ENCODE results near the gene AMOTL1. TPM values are rescaled to one million over a fixed set of nuclear protein-coding genes. Genes with fewer than 3 reads are reported as not detected.

The AMOTL1 gene
- polyA plus RNA-seq, 3 donors, result 39.9 to 47.8 (median 45.4) TPM

DNA sequence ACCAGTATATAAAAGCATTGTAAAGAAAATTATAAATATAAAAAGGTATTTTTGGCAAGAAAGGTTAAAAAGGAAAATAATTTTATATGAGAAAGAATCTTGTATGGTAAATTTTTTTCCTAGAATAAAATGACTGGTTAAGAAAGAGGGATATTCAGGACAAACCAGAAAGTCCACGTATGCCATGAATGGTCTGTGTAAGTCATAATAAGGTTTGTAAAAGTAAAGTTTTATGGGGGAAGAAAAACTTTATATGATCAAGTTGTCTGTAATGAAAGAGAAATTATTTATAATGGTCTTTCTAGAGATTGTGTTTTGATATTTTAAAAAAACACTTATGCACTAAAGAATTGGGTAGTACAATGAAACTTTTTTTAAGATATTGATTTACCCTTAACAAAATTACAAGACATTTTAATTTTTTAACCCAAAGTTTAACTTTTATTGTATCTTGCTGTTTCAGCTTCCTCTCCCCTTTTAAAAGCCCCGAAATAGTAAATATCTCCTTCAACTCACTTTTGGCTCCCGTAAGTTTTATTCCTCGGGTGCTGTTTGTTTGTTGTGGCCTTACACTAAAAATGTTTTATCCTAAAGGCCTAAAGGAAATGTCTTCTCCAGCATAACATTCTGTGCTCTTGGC is 47.7 kb downstream of the AMOTL1 start:
- no peak for DNase-seq

DNA sequence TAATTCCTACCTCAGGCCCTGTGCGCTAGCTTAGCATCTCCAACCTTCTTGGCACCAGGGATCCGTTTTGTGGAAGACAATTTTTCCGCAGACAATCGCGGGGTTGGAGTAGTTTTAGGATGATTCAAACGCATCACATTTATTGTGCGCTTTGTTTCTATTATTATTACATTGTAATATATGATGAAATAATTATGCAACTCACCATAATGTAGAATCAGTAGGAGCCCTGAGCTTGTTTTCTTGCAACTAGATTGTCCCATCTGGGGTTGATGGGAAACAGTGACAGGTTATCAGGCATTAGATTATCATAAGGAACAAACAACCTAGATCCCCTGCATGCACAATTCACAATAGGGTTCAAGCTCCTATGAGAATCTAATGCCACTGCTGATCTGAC is 52.3 kb downstream of the AMOTL1 start:
- DNase-seq, result no peak

DNA sequence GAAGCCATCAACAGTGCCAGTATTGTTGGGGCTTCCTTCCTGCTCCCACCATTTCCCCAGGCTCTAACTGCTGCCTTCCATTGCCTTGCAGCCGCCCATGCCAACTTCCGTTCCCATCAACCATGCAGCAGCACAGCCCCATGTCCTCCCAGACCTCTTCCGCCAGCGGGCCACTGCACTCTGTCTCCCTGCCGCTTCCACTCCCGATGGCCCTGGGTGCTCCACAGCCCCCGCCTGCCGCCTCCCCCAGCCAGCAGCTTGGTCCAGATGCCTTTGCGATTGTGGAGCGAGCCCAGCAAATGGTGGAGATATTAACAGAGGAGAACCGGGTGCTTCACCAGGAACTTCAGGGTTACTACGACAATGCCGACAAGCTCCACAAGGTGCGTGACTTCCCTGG is 53.3 kb downstream of the AMOTL1 start:
- no peak for DNase-seq

DNA sequence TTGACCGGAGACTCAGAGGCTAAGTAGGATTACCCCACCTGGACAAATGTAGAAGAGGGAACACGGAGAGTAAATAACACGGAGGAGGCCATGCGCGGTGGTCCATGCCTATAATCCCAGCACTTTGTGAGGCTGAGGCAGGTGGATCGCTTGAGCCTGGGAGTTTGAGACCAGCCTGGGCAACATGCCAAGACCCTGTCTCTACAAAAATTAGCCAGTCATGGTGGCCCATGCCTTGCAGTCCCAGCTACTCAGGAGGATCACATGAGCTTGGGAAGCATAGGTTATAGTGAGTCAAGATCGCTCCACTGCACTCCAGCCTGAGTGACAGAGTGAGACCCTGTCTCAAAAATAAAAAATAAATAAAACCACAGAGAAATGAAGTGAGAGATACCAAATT is 53.9 kb downstream of the AMOTL1 start:
- DNase-seq, result no peak

DNA sequence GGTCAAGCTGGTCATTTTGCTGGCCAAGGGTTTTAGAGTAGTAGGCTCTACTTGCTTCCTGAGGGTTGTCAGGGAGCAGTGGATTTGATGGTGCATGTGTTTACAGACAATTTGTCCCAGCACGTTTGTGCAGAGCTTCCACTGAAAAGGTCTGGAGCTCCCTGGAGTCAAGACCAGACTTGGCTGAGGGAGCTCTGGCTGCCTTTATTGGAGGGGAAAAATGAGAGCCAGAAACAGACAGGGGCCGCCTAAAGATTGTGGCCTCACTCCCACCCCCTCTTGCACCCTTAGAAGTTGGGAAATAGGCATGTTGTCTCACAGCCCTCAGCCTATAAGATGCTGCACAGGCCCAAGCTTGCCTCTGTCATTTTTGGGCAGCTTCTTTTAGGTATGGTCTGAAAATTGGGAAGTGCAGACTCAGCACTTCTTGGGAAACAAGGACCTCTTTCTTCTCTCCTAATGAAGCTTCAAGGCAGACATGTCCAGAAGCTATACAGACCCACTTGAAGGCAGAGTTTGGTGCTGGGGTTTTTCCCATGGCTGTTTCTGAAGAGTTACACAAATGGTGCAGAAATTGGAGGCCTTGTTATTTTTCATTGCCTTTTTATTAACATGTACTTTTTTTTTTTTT is 55.1 kb downstream of the AMOTL1 start:
- no peak for DNase-seq

DNA sequence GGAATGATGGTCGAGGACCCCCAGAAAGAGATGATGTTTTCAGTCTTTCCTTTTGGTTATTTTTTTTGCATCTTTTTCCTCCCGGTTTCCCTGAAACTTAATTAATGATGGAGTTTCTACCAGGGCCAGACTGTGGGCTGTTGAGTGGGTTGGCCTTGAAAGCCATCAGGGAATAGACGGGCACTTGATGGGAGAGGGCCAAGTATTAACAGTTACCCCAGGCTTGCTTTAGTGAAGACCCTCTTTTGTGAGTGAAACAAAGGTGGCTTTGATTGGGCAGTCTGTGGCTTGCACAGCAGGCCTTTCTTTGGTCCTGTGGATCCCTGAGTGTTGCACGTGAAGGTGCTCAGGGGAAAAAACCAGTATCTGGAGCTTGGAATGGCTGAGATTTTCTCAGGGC is 56.9 kb downstream of the AMOTL1 start:
- DNase-seq, result no peak

DNA sequence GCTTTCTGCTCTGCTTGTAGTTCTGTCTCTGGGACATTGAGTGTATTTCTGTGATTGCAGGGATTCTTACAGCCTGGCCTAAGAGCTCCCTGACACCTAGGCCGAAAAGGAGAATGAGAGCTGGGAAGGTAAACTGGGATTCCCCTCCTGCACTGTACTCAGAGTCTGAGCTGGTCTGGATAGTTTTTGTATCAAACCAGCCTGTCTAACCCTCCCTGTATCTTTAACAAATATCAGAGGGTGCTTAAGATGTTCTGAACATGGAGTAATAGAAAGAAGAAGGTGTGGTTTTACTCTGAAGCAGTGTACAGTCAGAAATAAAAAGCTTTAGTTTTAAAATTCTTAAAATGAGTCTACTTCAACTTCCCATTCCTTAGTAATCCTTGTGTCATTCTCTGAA is 57.3 kb downstream of the AMOTL1 start:
- no peak for DNase-seq

DNA sequence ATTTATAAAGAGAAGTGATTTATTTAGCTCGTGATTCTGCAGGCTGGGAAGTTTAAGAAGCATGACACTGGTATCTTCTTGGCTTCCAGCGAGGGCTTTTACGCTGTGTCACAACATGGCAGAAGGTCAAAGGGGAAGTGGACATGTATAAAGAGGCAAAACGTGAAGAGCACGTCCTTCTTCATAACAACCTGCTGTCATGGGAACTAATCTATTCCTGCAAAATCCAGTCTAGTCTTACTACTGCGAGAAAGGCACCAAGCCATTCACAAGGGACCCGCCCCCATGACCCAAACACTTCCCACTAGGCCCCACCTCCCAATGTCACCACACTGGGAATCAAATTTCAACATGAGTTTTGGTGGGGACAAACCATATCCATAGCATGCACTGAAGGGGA is 58.3 kb downstream of the AMOTL1 start:
- no peak for DNase-seq

DNA sequence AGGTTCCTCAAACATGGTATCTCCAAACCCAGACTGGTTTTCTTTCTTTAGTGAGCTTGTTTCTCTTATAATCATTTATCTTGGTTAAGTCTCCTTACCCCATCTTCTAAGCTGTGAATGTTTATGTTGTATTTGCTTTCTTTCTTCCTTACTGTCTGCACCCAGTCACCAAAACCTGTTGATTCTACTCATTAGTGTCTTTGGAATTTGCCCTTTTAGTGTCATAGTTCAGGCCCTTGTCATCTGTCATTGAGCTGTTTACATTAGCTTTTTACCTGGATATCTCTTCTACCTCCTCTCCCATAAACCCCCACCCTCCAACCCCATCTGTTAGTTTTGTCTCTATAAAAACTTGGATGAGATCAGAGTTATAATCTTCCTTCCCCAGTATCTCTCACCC is 59.9 kb downstream of the AMOTL1 start:
- DNase-seq, result no peak

DNA sequence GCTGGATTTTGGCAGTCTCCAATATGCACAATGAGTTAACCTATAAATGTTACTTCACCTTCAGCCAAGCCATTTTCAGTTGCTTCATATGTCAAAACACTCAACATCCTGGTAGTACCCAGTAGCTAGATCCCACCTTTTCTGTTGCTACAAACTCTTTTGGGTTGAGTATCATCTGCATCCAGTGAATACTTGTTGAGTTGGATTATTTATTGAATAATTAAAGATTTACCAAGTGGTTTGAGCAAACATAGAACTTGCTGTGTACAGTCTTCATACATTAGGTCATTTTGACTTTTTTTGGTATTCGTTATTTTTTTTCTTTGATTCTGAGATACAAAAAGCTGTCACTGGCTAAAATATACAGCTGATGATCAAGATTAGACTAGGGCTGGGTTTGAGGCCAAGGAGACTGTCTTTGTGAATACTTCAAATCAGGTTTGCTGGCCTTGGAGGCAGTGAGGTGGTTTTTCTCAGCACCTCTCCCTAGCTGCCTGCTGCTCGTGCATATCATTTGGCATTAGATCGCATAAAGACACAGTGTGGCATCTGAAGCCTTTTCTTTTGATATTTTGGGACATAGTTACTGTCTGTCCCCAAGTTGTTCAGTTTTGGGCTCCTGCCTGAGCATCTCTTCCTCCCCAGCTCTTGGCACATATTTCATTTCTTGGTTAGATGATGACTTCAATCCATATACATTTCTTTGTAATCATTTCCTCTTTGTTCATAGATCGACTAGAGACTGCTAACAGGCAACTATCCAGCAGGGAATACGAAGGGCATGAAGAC is 62.8 kb downstream of the AMOTL1 start:
- DNase-seq, result no peak

DNA sequence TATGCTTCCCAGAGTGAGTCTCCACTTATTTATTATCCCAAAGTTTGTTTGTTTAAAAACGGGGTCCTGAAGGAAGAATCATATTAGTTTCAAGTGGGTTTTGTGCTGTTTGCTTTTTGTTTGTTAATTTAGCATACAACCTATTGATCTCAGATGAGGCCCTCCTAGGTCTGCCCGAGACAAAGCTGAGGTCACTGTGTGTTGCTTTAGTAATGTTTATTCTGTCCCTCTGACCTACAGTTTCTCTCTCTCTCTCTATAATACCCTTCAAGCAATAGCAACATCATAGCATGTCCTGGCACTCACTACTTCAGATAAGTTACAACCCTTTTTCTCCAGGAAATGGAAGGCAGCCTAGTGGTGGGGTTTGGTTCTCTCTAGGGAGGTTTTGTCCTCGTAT is 63.4 kb downstream of the AMOTL1 start:
- no peak for DNase-seq

DNA sequence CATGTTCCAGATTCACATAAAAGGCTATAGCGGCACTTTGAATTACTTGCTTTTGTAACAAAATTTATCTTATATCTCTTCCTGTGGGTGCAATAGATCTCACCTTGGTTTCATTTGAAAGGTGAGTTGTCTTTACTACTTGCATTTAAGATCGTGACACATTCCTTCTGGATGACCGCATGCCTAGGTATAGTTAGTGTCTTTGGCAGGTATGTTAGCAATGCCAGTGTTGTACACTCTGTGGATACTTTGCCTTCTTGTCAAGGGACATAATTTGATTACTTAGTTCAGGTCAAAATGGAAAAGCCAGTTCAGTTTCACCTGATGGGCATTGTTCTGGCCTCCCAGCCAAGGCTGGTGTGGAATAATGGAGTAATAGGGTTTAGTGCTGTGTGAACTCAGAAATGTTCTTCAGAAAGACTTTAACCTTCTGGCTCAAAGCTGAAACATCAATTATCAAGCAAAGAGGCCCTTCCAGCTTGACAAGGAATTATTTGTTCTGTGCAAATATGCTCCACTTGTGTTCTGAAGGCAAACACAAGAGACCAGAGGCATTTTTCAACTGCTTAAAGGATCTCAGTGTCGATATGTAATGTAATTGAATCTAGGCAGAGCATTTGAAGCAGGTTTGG is 64.6 kb downstream of the AMOTL1 start:
- no peak for DNase-seq

DNA sequence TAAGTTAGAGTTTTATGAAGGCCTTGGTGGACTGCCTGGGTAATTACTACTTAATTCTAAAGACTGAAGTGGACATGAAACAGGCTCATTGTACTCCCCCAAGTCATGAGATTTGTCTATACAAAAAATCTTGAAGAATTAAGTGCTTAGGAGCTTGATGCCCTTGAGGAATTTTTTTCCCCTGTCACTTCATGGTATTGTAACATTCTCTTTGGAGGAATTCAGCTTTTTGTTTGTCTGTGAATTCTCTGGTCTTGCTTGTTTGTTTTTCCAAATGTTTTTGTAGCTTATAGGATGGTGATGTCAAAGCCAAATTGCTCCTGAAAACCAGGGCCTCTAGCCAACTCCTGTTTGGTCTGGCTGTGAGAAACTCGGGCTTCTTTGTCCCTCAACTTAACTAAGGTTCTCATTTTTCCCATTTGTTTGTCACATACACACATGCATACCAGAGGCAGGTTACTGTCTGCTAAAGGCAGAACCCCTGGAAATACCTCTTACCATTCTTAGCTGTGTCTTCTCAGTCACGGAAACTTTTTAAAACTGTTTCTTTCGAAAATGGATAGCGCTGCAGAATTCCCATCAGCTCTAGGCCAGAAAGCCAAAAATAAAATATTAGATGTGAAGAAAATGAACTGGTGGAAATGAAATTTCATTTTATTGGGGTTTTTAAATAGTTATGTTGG is 66.9 kb downstream of the AMOTL1 start:
- DNase-seq, result no peak

DNA sequence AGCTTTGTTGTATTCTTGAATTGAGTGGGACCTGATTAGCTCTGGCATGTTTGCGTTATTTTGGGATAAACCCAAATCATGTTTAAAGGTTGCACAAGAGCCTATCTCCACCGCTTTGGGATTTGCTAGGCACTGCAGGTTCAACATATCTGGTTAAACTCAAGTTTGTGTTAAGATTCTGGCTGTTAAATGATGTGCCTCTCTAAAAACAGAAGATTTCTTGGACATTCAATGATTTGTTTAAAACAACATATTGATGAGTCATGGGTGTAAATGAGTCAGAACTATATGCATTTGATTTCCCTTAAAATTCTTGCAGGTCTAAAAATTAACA is 67.4 kb downstream of the AMOTL1 start:
- no peak for DNase-seq

DNA sequence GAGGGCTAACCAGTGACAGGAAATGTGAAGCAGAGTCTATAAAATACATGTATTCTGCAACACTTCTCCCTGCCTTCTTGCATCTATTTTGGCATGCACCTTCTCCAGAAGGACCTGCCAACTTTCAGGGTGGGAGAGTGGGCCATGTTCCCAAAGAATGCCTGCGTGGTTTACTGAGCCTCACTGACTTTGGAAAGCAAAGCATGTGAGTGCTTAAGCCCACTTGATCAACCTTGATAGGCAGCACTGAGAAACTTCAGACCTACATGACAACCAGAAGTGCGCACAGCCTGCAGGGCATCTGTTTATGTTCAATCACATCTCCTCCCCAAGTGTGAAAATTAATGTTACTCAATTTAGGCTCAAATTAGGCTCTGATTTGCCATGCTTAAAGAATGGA is 69.2 kb downstream of the AMOTL1 start:
- DNase-seq, result no peak

DNA sequence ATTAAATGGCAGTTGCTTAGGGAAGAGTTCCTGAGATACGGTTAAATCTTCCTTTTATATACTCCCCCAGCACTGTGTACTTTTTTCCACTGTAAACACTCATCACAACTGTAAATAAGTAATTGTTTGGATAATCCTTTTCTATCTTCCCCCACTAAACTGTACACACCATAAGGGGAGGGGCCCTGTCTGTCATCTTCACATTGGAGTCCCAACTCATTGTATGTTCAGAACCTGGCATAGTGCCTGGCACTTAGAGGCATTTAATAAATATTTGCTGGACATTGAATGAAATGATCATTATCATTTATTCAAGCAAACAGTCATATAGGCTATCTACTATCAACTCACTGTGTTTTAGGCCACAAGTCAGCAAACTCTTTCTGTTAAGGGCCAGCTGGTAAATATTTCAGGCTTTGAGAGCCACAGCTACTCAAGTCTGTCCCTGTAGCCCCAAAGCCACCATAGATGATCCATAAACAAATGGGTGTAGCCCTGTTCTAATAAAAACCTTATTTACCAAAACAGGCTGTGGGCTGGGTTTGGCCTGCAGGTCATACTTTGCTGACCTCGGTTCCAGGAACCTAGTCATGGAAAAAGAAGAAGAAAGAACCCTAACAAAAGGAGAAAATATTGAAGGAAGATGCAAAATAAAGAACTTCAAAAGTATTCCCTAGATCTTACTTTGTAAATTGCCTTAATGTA is 70.0 kb downstream of the AMOTL1 start:
- no peak for DNase-seq

DNA sequence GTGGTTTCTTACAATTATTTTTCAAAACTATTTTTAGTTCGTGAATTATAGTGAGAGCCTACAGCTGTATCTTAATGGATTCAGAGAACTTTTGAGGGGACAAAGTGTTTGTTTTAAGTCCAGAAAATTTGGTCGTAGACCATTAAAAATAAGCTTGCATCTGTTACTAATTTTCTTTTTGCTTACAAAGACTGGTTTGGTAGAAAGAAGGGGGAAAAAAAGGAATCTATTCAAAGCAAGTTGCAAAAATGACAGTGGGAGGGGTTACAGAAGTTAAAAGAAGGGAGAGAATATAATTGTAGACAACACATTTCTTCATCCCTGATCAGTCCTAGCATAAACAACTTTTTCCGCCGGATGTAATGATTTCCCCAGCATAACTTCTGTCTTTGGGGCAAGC is 72.1 kb downstream of the AMOTL1 start:
- peak; percentile 49 for DNase-seq

DNA sequence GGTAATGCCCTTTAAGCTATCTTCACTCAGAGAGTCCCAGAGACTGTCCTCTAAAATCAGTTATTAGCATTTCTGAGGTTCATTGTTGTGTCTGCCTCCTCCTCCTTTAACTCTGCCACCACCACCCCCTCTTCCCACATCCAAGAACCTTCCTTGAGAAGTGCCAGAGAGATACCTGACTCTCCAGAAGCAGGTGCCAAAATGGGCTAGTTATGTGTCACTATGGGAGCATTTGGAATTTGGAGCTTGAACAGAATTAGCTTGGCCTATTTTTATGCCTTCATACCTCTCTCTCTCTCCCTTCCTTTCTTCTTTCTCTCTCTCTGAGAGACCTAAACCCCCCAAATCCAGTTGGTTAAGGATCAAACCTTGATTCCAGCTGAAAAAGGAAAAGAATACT is 75.9 kb downstream of the AMOTL1 start:
- no peak for DNase-seq

DNA sequence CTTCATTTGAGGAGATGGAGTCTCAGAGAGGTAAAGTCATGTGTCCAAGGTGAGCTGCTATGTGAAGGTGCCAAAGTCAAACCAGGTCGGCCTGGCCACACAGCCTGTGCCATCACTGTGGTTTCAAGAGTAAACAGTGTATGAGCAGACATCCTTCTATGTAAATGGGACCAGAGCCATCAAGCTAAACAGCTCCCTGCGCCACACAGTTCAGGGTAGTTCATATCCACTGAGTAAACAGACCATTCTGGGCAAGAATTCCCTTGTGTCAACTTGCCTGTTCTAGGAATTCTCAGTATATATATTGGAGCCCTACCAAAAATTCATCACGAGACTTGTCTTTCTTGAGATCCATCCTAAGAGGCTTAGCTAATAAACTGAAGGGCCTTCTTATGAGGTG is 77.5 kb downstream of the AMOTL1 start:
- DNase-seq, result no peak

DNA sequence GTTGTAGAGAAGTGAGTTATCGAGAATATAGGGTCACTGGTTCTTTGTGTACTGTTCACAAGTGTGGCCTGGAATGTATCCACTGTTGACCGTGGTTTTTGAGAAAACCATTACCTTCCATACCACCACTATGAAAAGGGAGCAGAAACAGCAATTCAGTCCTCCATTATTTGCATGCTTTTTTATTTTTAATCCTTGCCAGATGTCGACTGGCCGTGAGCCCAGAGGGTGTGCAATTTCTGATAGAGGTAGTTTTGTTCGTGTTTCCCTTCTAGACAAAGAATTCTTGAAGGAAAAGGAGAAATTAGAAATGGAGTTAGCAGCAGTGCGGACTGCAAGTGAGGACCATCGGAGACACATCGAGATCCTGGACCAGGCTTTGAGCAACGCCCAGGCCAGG is 81.7 kb downstream of the AMOTL1 start:
- DNase-seq, result no peak

DNA sequence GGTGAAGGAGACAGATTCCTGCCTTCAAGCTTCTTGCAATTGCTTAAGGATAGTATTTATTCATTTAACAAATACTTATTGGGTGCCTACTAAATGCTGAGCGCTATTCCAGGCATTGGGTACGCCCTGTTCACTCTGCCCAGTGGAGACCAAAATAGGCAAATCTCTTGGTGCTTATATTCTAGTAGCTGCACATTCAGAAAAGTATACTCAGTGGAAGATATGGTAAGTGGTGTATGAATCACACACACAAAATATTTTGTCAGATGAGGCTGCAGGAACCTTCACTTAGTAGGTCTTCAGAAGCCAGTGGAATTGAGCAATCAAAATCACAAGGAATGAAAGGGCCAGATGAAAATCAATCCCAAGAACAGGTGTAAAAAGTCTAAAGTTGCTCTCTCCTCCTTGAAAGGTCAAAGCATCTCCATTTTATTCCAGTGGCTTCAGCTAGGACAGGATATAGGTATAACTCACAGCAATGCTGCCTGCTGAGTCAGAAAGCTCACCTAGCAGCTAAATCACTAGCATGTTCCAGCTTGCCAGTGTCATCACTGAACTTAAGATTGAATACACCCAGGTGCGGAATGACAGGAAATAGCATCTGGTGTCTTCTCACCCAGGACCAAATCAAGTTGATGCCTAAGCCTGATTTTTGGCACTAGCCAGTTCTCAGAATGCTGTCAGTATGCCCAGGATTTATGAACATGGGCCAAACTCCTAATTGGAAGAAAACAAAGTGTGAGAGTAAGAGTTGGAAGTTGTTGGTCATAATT is 83.9 kb downstream of the AMOTL1 start:
- no peak for DNase-seq

All from renal pelvis (tissue), 4 donors.